HT-29 (cell line): ENCODE data around the gene FZR1. TPM values are rescaled to one million over a fixed set of nuclear protein-coding genes. Genes with fewer than 3 reads are reported as not detected.

ENCODE experiments used
- DNase-seq: peaks from one replicate; pipeline ENCODE4 v3.0.0-alpha.2; 2015; ENCODE audit warnings: low spot score
- total RNA-seq: library from RNA; depleted of rRNA; stranded (reverse); fragments of >200 nt; shearing (Covaris generic); gene quantifications from 2 replicates; pipeline ENCODE4 v1.2.3, GENCODE V29; 2014

Gene FZR1
- total RNA-seq, 1 experiment from 2014 or later = 62.5 TPM

GRCh38 chr19:3513229-3514140 lies 7.4 kb downstream of the FZR1 start:
- DNase-seq = no peak

GRCh38 chr19:3514930-3515329 lies 8.8 kb downstream of the FZR1 start:
- no peak for DNase-seq

GRCh38 chr19:3515891-3516422 lies 9.8 kb downstream of the FZR1 start:
- DNase-seq = no peak

- DNase-seq = no peak
These were observed 10.6 kb downstream of the FZR1 start for GRCh38 chr19:3516675-3517207.

GRCh38 chr19:3517638-3518037 lies 11.5 kb downstream of the FZR1 start:
- DNase-seq = no peak

GRCh38 chr19:3518255-3518654 lies 12.1 kb downstream of the FZR1 start:
- no peak for DNase-seq

GRCh38 chr19:3518659-3519058 lies 12.5 kb downstream of the FZR1 start:
- no peak for DNase-seq

- no peak for DNase-seq
These were observed 13.0 kb downstream of the FZR1 start for GRCh38 chr19:3519126-3519525.

- DNase-seq = no peak
These were observed 14.3 kb downstream of the FZR1 start for GRCh38 chr19:3520166-3521103.

GRCh38 chr19:3521104-3521445 lies 15.0 kb downstream of the FZR1 start:
- DNase-seq = no peak

GRCh38 chr19:3522421-3523360 lies 16.6 kb downstream of the FZR1 start:
- DNase-seq = no peak

GRCh38 chr19:3523361-3524077 lies 17.4 kb downstream of the FZR1 start:
- no peak for DNase-seq

- DNase-seq = no peak
These were observed 18.1 kb downstream of the FZR1 start for GRCh38 chr19:3524078-3524842.

- no peak for DNase-seq
These were observed 18.9 kb downstream of the FZR1 start for GRCh38 chr19:3524904-3525451.

- no peak for DNase-seq
These were observed 20.6 kb downstream of the FZR1 start for GRCh38 chr19:3526507-3527237.

- DNase-seq = no peak
These were observed 21.3 kb downstream of the FZR1 start for GRCh38 chr19:3527238-3527910.

GRCh38 chr19:3528080-3528479 lies 22.0 kb downstream of the FZR1 start:
- no peak for DNase-seq
